Forelimb muscle (tissue), 1 donor: ENCODE data around the gene NPEPL1. TPM values are rescaled to one million over a fixed set of nuclear protein-coding genes. Genes with fewer than 3 reads are reported as not detected.
A peak's percentile ranks its signal among the peaks of the same experiment; 100 is the strongest.

Experiments used
- DNase-seq: peaks from one replicate; pipeline ENCODE4 v3.0.0-alpha.2; 2013; ENCODE audit warnings: low read depth
- polyA plus RNA-seq: library from polyadenylated mRNA; unstranded; fragments of 120-200 nt; gene quantifications from one replicate; pipeline ENCODE4 v1.2.1, GENCODE V29; 2013; ENCODE audit not compliant: insufficient read length

Gene NPEPL1
- polyA plus RNA-seq, 1 donor = 42.3 TPM

GRCh38 chr20:58682656-58683531 lies 9.7 kb upstream of the NPEPL1 start:
- no peak for DNase-seq

GRCh38 chr20:58684291-58684690 lies 8.3 kb upstream of the NPEPL1 start:
- no peak for DNase-seq

- no peak for DNase-seq
These were observed 6.6 kb upstream of the NPEPL1 start for GRCh38 chr20:58685988-58686387.

GRCh38 chr20:58688414-58688813 lies 4.2 kb upstream of the NPEPL1 start:
- no peak for DNase-seq

GRCh38 chr20:58688840-58689239 lies 3.8 kb upstream of the NPEPL1 start:
- DNase-seq = no peak

GRCh38 chr20:58690396-58691135 lies 2.0 kb upstream of the NPEPL1 start:
- DNase-seq = peak; percentile 60

GRCh38 chr20:58691773-58692578 lies 624 bp upstream of the NPEPL1 start:
- no peak for DNase-seq

GRCh38 chr20:58693226-58694006 lies 816 bp downstream of the NPEPL1 start:
- DNase-seq = no peak

- no peak for DNase-seq
These were observed 1.9 kb downstream of the NPEPL1 start for GRCh38 chr20:58694241-58695083.

GRCh38 chr20:58695084-58695722 lies 2.6 kb downstream of the NPEPL1 start:
- no peak for DNase-seq

- no peak for DNase-seq
These were observed 3.3 kb downstream of the NPEPL1 start for GRCh38 chr20:58695895-58696375.

- DNase-seq = no peak
These were observed 3.9 kb downstream of the NPEPL1 start for GRCh38 chr20:58696411-58696961.

GRCh38 chr20:58697201-58697866 lies 4.7 kb downstream of the NPEPL1 start:
- no peak for DNase-seq

GRCh38 chr20:58697867-58698703 lies 5.5 kb downstream of the NPEPL1 start:
- DNase-seq = no peak

GRCh38 chr20:58698741-58699622 lies 6.4 kb downstream of the NPEPL1 start:
- peak; percentile 92 for DNase-seq

- DNase-seq = no peak
These were observed 7.1 kb downstream of the NPEPL1 start for GRCh38 chr20:58699623-58700107.
